ENCODE results near the gene SUMO1.
"Not testable (repeated sequence)": the region's sequence is repeated elsewhere in the genome, so short reads cannot be mapped to it uniquely, and the experiment has no call there.

Gene SUMO1

DNA sequence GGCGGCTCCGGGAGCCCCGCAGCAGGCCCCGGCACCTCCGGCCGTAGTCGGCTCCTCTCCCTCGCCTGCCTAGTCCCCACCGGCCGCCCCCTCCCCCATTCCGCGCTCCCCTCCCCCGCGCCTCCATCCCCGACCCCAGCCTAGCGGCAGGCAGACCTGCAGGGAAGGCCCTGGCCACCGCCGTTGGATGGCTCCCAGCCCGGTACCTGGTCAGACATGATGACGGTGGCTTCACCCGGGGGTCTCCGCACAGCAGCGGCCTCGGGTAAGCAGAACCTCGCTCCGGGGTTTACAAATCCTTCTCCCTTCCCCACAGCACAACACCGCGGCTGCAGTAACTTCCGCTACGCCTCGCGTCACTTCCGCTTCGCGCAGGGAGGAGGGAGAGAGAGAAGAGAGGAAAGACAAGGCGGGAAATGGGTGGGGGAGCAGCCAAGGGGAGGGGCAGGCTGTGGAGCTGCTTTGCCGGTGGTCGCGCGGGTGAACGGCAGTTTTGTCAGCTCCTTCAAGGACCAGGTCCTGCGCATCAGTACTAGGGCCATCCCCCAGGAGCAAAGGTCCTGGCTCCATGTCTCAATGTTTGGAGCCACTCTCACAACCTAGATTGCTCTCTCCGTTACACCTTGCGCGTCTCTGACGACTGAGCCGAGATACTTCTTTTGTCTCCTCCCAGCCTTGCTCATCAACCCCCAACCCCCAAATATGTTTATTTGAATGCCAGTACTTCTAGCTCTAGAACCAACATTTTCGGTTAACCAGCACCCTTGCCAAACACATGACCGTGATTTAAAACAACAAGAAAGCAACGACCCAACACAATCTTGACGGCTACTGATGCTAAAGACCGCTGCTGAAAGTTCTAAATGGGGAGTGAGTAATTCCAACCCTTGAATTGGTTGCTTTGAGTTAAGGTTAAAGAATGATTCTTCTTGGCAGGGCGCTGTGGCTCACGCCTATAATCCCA lies at the start of gene SUMO1:
TSS of gene SUMO1 (minus strand) at position 364 of the 964 bp plus-strand sequence. CDS start at position 218, 146 bp downstream.
- in situ Hi-C loops (cut with MboI; ENCODE audit: low sequenced_read_pairs) = no loop called here

DNA sequence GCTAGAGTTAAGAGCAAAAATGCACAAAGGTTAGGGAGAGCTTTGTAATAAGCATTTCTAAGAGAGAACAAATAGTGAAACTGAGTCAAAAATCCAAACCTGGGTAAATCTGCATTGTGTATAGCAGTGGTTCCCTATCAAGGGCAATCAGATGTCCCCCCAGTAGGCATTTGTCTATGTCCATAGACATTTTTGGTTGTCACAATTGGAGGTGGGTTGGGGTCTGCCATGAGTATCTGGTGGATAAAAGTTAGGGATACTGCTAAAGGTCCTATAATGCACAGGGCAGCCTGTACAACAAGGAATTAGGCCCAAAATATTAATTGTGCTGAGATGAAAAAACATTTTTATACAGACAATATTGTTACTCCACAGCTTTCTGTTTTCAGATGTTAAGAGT lies 48.2 kb upstream of the SUMO1 start:
- in situ Hi-C loops (cut with MboI; ENCODE audit: low sequenced_read_pairs) = no loop called here

DNA sequence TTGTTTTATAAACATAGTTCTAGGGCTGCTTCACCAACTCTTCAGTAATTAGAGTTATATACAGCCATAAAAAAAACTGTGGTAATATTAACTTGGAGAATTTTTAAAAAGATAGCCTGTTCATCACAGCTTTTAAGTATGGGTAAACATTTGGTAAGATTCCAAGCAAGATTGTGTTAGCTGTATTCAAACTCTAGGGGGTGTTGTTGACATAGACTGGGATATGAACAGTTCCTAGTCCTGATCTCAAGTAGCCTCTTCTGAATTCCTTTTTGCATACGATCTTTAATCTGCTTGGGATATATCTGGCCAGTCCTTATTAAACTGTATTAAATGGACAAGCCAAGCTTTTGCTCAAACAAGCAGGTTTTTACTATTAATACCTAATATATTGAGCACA lies 40.5 kb upstream of the SUMO1 start:
- in situ Hi-C loops (cut with MboI; ENCODE audit: low sequenced_read_pairs) = no loop called here

DNA sequence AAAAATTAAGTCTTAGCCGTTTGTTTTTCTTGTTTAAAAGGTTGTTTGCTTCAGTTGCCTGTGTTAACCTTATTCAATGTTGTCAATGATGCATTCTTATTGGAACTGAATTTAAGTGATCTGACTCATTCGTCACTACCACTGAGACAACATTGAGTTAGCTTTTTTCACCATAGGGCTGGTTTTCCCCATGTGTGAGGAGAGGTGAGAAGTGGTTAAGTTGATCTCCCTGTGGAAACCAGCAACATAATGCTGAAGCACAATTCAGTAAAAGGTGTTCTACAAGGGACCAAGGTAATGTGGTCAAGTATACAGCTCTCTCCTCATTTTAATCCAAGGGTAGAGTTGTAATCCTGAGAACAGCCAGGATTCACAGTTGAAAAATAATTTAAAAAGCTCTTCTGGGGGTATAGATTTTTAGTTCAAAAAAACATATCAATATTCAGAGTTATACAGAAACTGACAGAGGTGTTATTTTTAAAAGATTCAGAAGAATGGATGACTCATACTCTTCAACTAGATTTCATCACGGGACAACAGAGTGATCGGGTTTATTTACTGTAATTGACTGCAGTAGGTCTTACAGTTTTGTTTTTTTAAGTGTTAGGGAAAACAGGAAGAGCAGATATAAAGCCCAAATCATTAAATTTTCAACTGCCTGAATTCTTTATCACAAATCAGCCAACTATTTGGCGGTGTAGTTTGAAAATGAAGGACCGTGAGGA lies 39.8 kb upstream of the SUMO1 start:
- in situ Hi-C loops (cut with MboI; ENCODE audit: low sequenced_read_pairs) = no loop called here

DNA sequence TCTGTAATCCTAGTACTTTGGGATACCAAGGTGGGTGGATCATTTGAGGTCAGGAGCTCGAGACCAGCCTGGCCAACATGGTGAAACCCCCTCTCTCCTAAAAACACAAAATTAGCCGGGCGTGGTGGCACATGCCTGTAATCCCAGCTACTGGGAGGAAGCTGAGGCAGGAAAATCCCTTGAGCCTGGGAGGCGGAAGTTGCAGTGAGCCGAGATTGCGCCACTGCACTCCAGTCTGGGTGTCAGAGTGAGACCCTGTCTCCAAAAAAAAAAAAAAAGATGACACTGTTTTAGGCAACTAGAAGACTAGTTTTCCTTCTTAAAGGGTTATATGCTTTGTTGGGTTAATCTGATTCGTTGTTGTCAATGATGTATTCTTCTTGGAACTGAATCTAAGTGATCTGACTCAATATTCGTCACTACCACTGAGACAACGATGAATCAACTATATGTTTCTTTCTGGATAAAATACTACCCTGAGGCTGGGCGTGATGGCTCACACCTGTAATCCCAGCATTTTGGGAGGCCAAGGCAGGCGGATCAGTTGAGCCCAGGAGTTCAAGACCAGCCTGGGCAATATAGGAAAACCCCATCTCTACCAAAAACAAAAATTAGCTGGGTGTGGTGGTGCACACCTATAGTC lies 37.8 kb upstream of the SUMO1 start:
- in situ Hi-C loops (cut with MboI; ENCODE audit: low sequenced_read_pairs) = not testable (repeated sequence)

DNA sequence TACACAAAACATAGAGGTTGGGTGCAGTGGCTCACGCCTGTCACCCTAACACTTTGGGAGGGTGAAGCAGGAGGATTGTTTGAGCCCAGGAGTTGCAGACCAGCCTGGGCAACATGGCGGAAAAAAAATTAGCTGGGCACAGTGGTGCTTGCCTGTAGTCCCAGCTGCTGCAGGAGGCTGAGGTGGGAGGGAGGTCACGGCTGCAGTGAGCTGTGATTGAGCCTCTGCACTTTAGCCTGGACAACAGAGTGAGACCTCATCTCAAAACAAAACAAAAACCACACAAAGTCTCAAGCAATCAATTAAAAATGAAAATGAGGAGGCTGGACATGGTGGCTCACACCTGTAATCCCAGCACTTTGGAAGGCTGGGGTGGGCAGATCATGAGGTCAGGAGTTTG lies 32.1 kb upstream of the SUMO1 start:
- in situ Hi-C loops (cut with MboI; ENCODE audit: low sequenced_read_pairs) = no loop called here

DNA sequence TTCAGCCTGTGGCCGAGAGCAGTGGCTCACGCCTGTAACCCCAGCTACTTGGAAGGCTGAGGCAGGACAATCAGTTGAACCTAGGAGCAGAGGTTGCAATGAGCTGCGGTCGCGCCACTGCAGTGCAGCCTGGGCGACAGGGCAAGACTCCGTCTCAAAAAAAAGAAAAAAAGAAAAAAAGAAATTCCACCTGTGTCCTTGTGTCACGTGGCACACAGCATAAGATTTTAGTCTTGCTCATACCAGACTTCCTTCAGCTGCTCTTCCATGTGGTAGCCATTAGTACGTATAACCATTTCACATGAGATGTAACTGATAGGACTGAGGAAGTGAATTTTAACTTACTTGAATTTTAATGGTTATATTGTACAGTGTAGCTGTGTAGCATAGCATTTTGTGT lies 31.2 kb upstream of the SUMO1 start:
- in situ Hi-C loops (cut with MboI; ENCODE audit: low sequenced_read_pairs) = no loop called here

DNA sequence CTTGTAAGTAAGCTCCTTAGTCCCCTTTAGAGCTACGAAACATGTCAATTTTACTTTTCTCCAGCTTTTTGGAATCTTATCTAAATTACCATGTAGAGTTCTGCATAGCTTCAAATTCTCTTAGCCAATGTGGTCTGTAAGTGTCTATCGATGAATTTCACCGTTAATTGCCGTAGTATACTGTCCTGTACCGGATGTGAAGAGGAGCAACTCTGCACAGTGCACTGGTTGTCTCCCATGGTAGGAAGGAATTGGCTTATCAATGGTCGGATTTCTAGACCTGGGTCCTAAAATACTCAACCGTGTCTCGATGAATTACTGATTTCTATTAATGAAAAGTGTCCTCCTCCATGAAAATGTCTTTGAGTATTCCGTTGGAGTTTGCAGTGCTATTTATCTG lies 29.1 kb upstream of the SUMO1 start:
- in situ Hi-C loops (cut with MboI; ENCODE audit: low sequenced_read_pairs) = no loop called here

DNA sequence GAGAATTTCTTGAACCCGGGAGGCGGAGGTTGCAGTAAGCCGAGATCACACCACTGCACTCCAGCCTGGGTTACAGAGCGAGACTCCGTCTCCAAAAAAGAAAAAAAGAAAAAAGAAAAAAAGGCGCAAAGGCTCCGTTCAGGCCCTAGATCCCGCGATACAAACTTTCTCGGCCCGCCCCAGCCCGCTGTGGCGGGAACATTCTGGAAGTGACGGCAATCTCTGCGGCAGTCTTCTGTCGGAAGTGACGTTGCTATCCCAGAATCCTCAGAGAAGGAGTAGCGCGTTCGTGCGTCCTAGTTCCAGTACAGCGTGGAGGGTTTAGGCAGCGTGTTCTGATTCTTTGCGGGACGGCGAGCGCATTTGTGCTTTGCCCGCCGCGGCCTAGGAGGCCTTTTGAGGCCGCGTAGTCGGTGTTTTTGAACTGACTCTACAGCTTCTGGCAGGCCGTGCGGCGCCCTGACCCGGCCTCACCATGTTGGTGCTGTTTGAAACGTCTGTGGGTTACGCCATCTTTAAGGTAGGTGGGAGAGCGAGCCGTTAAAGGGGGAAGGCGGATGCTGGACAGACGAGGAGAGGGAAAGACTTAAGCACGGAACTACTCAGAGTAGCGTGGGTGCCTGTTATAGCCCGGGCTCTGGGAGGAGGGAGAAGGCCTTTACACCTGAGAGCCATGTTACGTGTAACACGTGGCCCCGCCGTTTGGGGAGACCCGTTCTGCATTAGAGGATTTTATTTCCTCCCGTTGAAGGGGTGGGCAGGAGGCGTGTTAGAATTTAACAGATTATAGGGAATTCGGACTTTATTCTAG lies 27.3 kb upstream of the SUMO1 start, which contains the start of gene NOP58:
TSS of gene NOP58 (plus strand) at position 297 of the 811 bp plus-strand sequence. CDS start at position 476, 179 bp downstream.
- in situ Hi-C loops (cut with MboI; ENCODE audit: low sequenced_read_pairs) = no loop called here

DNA sequence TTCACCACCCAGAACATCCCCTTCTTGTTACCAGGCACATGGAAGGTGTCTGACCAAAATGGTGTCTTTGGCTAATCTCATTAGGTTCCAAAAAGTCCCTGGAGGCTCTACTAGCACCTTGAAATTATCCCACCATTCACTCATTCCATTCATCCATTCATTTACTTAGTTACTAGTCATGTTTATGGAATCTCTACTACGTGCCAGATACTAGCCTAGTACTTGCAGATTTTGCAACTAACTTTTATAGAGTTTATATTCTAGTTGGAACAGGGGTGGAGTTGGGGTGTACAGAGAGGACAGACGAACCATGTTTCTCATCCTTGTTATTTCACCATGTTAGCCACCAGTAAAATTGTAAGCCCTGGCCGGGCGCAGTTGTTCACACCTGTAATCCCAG lies 23.1 kb upstream of the SUMO1 start:
- in situ Hi-C loops (cut with MboI; ENCODE audit: low sequenced_read_pairs) = no loop called here

DNA sequence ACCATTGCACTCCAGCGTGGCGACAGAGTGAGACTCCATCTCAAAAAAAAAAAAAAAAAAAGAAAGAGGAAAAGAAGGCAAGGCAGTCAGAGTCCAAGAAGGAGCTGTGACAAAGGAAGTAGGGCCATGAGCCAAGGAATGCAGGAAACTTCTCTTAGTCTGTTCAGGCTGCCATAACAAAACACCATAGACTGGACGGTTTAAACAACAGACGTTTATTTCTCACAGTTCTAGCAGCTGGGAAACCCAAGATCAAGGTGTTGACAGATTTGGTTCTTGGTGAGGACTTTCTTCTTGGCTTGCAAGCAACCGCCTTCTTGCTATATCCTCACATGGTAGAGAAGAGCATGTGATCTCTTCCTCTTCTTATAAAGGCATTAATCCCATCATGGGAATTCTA lies 13.1 kb upstream of the SUMO1 start:
- in situ Hi-C loops (cut with MboI; ENCODE audit: low sequenced_read_pairs) = no loop called here

DNA sequence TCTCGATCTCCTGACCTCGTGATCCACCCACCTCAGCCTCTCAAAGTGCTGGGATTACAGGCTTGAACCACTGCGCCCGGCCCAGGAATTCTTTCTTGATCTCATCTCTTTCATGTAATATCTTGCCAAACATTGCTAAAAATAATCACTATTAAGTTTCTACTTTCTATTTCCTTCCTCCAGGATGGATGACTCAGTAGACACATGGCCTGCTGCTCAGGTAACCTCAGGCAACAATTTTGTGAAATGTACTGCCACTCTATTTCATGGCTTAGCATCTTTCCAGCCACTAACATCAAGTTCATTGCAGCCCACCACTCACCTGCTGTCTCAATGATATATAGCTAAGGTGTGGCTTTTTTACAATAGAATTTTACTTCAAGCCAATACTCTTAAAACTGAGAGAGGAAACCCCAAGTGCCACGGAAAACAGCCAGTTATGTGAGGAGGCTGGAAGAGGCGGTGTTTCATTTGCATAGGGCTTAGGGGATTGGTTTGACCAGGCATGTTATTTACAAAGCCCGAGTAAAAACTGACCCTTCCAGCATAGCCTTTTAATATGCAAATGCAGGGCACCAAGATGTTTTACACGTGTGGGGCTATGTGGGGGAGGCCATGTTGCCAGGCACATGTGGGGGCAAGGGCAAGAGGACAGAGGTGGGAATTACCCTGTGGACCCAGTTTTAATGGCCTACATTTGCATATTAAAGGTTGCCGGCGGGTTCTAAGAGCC lies 11.3 kb upstream of the SUMO1 start:
- in situ Hi-C loops (cut with MboI; ENCODE audit: low sequenced_read_pairs) = no loop called here

DNA sequence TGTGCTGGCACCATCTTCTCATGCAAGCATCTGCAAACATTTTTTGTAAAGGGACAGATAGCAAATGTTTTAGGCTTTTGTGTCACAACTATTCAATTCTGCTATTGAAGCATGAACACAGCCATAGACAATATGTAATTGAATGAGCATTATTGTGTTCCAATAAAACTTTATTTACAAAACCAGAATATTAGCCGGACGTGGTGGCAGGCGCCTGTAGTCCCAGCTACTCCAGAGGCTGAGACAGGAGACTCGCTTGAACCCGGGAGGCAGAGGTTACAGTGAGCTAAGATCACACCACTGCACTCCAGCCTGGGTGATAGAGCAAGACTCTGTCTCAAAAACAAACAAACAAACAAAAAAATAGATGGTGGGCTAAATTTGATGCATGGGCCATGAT lies 9.3 kb upstream of the SUMO1 start:
- in situ Hi-C loops (cut with MboI; ENCODE audit: low sequenced_read_pairs) = not testable (repeated sequence)

DNA sequence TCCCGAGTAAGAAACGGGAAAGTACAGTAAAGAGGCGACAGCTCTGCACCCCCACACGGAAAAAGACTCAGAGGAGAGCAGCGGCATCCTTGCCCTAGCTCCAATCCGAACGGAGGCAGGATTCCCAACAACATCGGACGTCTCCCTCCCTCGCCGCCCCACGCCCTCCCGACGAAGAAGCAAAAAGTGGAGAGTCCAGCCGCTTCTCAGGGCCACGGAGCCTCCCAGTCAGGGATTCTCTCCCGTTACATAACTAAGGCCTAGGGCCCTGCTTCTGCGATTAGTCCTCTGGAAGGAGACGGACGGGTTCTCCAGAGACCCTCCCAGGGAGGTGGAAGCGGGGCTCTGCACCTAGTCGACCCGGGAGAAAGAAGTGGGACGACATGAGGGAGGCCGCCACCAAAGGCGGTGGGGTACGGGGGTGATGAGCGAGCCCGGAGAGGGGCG lies 587 bp downstream of the SUMO1 start:
- in situ Hi-C loops (cut with MboI; ENCODE audit: low sequenced_read_pairs) = no loop called here

DNA sequence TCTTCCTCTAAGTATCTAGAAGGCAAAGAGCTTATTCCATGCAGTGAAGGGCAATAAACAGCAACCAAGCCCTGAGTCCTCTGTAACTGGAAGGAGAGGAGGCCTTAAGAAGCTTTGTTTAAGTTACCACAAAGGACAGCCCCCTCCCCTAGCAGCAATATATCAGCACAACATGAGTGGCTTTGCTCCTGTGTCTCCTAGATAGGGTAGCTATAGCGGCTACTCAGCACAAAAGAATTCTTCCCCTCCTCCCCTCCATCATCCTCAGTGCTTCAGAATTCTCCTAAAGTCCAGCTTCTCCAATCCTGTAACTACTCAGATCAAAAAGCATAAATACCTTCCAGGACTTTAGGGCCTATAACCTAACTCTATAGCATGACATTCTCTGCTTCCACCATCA lies 16.5 kb downstream of the SUMO1 start:
- in situ Hi-C loops (cut with MboI; ENCODE audit: low sequenced_read_pairs) = no loop called here

DNA sequence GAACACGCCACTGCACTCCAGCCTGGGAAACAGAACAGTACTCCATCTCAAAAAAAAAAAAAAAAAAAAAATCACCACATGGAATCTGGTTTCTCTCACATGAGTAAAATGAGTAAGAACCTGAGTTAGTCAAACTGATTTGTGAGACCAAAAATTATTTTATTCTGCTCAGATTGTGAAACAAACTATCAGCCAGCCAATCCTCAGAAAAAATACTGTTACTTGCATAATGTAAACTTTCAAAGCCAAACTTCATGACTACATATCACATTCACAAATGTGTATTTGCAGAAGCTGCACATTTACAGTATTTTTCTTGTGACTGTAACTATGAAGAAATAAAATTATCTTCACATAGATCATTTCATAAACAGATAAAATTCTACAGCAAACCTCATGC lies 23.2 kb downstream of the SUMO1 start:
- in situ Hi-C loops (cut with MboI; ENCODE audit: low sequenced_read_pairs) = no loop called here

DNA sequence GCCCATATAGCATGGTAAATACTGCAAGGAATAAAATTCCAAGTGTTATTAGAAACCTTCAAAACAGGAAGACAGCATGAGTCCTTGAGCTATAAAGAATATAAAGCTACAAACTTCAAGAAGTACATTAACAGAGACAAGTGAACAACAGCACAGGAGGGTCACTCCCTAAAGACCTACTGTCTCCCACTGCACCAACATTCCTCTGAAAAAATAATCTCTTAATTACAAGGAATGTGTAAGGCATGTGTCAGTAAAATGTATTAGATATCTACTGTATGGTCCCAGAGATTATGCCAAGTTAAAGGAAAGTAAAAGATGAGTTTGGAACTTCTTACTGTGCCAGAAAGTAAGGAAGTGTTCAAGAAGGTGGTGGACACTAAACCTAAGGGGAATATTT lies 29.9 kb downstream of the SUMO1 start:
- in situ Hi-C loops (cut with MboI; ENCODE audit: low sequenced_read_pairs) = no loop called here

DNA sequence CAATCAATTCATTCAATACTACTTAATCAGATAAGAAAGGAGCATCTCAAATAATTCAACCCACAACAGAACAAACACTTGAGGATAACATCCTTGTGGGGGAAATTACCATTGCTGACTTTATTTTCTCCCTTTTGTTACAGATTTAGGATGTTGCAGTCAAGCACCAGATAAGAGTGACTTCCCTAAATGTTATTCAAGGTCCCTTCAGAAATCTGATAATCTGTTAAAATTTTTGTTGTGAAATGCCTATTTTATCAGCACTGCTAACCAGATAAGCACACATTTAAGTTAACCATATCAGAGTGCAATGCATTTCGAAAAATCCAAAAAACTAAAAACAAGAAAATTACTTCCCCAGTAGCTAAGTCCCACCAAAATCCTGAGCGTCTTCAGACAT lies 33.5 kb downstream of the SUMO1 start:
- in situ Hi-C loops (cut with MboI; ENCODE audit: low sequenced_read_pairs) = no loop called here

DNA sequence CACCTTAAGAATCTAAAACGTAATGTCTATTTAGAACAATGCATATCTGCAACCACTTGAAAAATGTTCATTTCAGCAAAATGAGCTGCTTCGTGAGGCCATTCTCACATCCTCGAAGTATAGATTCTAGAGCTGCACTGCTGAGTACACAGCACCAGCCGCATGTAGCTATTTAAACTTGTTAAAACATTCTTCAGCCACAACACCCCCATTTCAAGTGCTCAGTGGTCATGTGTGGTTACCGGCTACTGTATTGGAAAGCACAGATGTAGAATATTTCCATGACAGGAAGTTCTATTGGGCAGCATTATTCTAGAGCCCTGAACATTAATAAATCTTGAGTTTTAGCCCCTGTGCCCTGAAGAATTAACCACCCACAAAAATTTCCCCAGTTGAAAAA lies 35.0 kb downstream of the SUMO1 start:
- in situ Hi-C loops (cut with MboI; ENCODE audit: low sequenced_read_pairs) = no loop called here

All from HL-60/S4 treated with phorbol 12-myristate 13-acetate at 8.2 ng/mL for 4 days and 3 days (cell line).